Liver (tissue), 9 donors: Measurements from ENCODE around the gene VPS4B. TPM values are rescaled to one million over a fixed set of nuclear protein-coding genes. Genes with fewer than 3 reads are reported as not detected.

Source experiments
- DNase-seq: peaks from one replicate; pipeline ENCODE4 v3.0.0-alpha.2; 2017; ENCODE audit warnings: low spot score
- H3K27ac ChIP-seq, 2 donors: one replicate each; pipeline ENCODE4 v1.7.0; 2013; ENCODE audit warnings: inconsistent platforms in 2 of 2, low read length in 2 of 2, control low read depth in 1 of 2, low read depth in 1 of 2, mild to moderate bottlenecking in 1 of 2
- H3K27me3 ChIP-seq, 4 donors: one replicate each; pipeline versions ENCODE4 v1.6.1 to v1.7.0; 2013; ENCODE audit warnings: low read length in 3 of 4, inconsistent platforms in 1 of 4, mild to moderate bottlenecking in 1 of 4, moderate library complexity in 1 of 4; ENCODE audit not compliant: control insufficient read depth in 4 of 4, insufficient read depth in 4 of 4
- H3K36me3 ChIP-seq, 4 donors: one replicate each; pipeline versions ENCODE4 v1.6.1 to v1.7.0; 2013; ENCODE audit warnings: low read length in 3 of 4, mild to moderate bottlenecking in 3 of 4, low read depth in 1 of 4, moderate library complexity in 1 of 4; ENCODE audit not compliant: control insufficient read depth in 4 of 4, insufficient read depth in 3 of 4
- H3K4me1 ChIP-seq, 4 donors: one replicate each; pipeline versions ENCODE4 v1.6.1 to v1.7.0; 2013; ENCODE audit warnings: low read length in 3 of 4, mild to moderate bottlenecking in 3 of 4, moderate library complexity in 1 of 4; ENCODE audit not compliant: control insufficient read depth in 4 of 4, insufficient read depth in 4 of 4
- H3K4me3 ChIP-seq, 3 donors: one replicate each; pipeline versions ENCODE4 v1.6.1 to v1.7.0; 2013; ENCODE audit warnings: low read length in 3 of 3, control low read depth in 1 of 3, low read depth in 1 of 3, mild to moderate bottlenecking in 1 of 3
- H3K9ac ChIP-seq, 2 donors: one replicate each; pipeline ENCODE4 v1.7.0; 2013; ENCODE audit warnings: low read length in 2 of 2, mild to moderate bottlenecking in 2 of 2, moderate library complexity in 2 of 2, control low read depth in 1 of 2, low read depth in 1 of 2
- H3K9me3 ChIP-seq, 4 donors: one replicate each; pipeline versions ENCODE4 v1.6.1 to v1.7.0; 2013; ENCODE audit warnings: low read length in 3 of 4; ENCODE audit not compliant: control insufficient read depth in 4 of 4
- ATF3 ChIP-seq: IDR thresholded peaks from 2 replicates; pipeline ENCODE4 v1.6.1; 2016; ENCODE audit warnings: antibody characterized with exemption
- EGR1 ChIP-seq, 2 donors: IDR thresholded peaks; 2 replicates each; pipeline ENCODE4 v1.6.1; 2016 to 2018; ENCODE audit warnings: antibody characterized with exemption in 2 of 2, low read depth in 2 of 2
- FOXA1 ChIP-seq: IDR thresholded peaks from 2 replicates; pipeline ENCODE4 v1.6.1; 2016; ENCODE audit warnings: antibody characterized with exemption
- FOXA2 ChIP-seq: IDR thresholded peaks from 2 replicates; pipeline ENCODE4 v1.6.1; 2016; ENCODE audit warnings: antibody characterized with exemption
- GABPA ChIP-seq, 2 donors: IDR thresholded peaks in 1 of 2; conservative IDR thresholded peaks in 1 of 2; 2 replicates each; pipeline ENCODE4 v1.6.1; 2016; ENCODE audit warnings: antibody characterized with exemption in 2 of 2, mild to moderate bottlenecking in 1 of 2, moderate library complexity in 1 of 2
- HNF4A ChIP-seq, 2 donors: conservative IDR thresholded peaks; 2 replicates each; pipeline ENCODE4 v1.6.1; 2016; ENCODE audit warnings: antibody characterized with exemption in 2 of 2, mild to moderate bottlenecking in 2 of 2
- HNF4G ChIP-seq: IDR thresholded peaks from 2 replicates; pipeline ENCODE4 v1.6.1; 2016; ENCODE audit warnings: antibody characterized with exemption
- JUND ChIP-seq, 2 donors: IDR thresholded peaks; 2 replicates each; pipeline ENCODE4 v1.6.1; 2016; ENCODE audit warnings: antibody characterized with exemption in 2 of 2
- NR2F2 ChIP-seq: IDR thresholded peaks from 2 replicates; pipeline ENCODE4 v1.6.1; 2016; ENCODE audit warnings: antibody characterized with exemption
- RAD21 ChIP-seq, 2 donors: IDR thresholded peaks; 2 replicates each; pipeline ENCODE4 v1.6.1; 2016; ENCODE audit warnings: antibody characterized with exemption in 2 of 2, mild to moderate bottlenecking in 2 of 2
- REST ChIP-seq: IDR thresholded peaks from 2 replicates; pipeline ENCODE4 v1.6.1; 2016; ENCODE audit warnings: antibody characterized with exemption, mild to moderate bottlenecking
- RXRA ChIP-seq, 2 donors: IDR thresholded peaks; 2 replicates each; pipeline ENCODE4 v1.6.1; 2017 to 2018; ENCODE audit warnings: antibody characterized with exemption in 2 of 2, mild to moderate bottlenecking in 1 of 2
- SP1 ChIP-seq: IDR thresholded peaks from 2 replicates; pipeline ENCODE4 v1.6.1; 2018; ENCODE audit warnings: antibody characterized with exemption, mild to moderate bottlenecking
- TAF1 ChIP-seq: conservative IDR thresholded peaks from 2 replicates; pipeline ENCODE4 v1.6.1; 2016; ENCODE audit warnings: antibody characterized with exemption, mild to moderate bottlenecking
- YY1 ChIP-seq: IDR thresholded peaks from 2 replicates; pipeline ENCODE4 v1.6.1; 2016; ENCODE audit warnings: antibody characterized with exemption, mild to moderate bottlenecking
- ZBTB33 ChIP-seq: IDR thresholded peaks from 2 replicates; pipeline ENCODE4 v1.6.1; 2016; ENCODE audit warnings: antibody characterized with exemption
- WGBS: extraction: QIAGEN DNeasy Blood & Tissue Kit; methylation state at CpG from one replicate; pipeline ENCODE4 v1.1.7; 2013; 5-methylcytosine and 5-hydroxymethylcytosine counted together
- polyA plus RNA-seq, 2 donors: library from polyadenylated mRNA; stranded (reverse) in 1 of 2; unstranded in 1 of 2; fragments of 200-250 nt in 1 of 2; fragments of >200 nt in 1 of 2; fragmentation: Nextera tagmentation in 1 of 2; extraction: Ambion mirVana in 1 of 2; gene quantifications; one replicate each; pipeline versions ENCODE4 v1.2.1 to v1.2.3, GENCODE V29; 2013 to 2015
- total RNA-seq, 2 donors: library from RNA; depleted of rRNA; stranded (reverse); fragments of >200 nt; gene quantifications; one replicate each; pipeline ENCODE4 v1.2.3, GENCODE V29; 2014
- TF ChIP-seq, protein P1 (sequence below): fragments of 150-350 bp; IDR thresholded peaks from 2 replicates; pipeline ENCODE4 v1.5.1; 2017; ENCODE audit warnings: improper control_type of control experiment, low read depth, low read length; ENCODE audit not compliant: missing input control
- TF ChIP-seq, protein P2 (sequence below): IDR thresholded peaks from 2 replicates; pipeline ENCODE4 v1.6.1; 2016; ENCODE audit warnings: antibody characterized with exemption
- donor health status: healthy.
- donor health status: healthy.
- donor health status: healthy.
- donor health status: healthy.
- donor health status: healthy.

The VPS4B gene
- total and polyA plus RNA-seq, 4 donors, result 12.2 to 20.6 (median 18.2) TPM

- no peak overlapping the region for H3K9ac ChIP-seq
- TF ChIP-seq FOXA1, result no peak
- no peak for TF ChIP-seq REST
- TF ChIP-seq, protein P1, sequence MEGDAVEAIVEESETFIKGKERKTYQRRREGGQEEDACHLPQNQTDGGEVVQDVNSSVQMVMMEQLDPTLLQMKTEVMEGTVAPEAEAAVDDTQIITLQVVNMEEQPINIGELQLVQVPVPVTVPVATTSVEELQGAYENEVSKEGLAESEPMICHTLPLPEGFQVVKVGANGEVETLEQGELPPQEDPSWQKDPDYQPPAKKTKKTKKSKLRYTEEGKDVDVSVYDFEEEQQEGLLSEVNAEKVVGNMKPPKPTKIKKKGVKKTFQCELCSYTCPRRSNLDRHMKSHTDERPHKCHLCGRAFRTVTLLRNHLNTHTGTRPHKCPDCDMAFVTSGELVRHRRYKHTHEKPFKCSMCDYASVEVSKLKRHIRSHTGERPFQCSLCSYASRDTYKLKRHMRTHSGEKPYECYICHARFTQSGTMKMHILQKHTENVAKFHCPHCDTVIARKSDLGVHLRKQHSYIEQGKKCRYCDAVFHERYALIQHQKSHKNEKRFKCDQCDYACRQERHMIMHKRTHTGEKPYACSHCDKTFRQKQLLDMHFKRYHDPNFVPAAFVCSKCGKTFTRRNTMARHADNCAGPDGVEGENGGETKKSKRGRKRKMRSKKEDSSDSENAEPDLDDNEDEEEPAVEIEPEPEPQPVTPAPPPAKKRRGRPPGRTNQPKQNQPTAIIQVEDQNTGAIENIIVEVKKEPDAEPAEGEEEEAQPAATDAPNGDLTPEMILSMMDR, result no peak
- no peak for TF ChIP-seq HNF4A (conservative IDR thresholded peaks at IDR 0.05)
- no peak for TF ChIP-seq EGR1 (IDR thresholded peaks at IDR 0.05; ENCODE audit: low read depth in 2 of 2)
- TF ChIP-seq HNF4G, result no peak
- no peak for TF ChIP-seq ZBTB33
- TF ChIP-seq, protein P2, sequence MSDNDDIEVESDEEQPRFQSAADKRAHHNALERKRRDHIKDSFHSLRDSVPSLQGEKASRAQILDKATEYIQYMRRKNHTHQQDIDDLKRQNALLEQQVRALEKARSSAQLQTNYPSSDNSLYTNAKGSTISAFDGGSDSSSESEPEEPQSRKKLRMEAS, result no peak
- no peak for TF ChIP-seq GABPA (IDR thresholded peaks at IDR 0.05 in 1 of 2, conservative IDR thresholded peaks at IDR 0.05 in 1 of 2)
- TF ChIP-seq YY1, result no peak
- TF ChIP-seq RAD21 (IDR thresholded peaks at IDR 0.05), result no peak
- TF ChIP-seq RXRA (IDR thresholded peaks at IDR 0.05), result no peak
- TF ChIP-seq FOXA2, result no peak
- TF ChIP-seq ATF3, result no peak
- no peak for TF ChIP-seq SP1
- no peak for TF ChIP-seq NR2F2
- no peak for TF ChIP-seq JUND (IDR thresholded peaks at IDR 0.05)
- no peak for TF ChIP-seq TAF1
- H3K4me1 ChIP-seq, result no peaks in the 10 kb centered on the region
- H3K4me3 ChIP-seq, result no peak overlapping the region
- no peaks in the 10 kb centered on the region for H3K36me3 ChIP-seq
- no peaks in the 10 kb centered on the region for H3K27me3 ChIP-seq
- WGBS, result 69% methylated on average over 4 of the region's 4 CpGs
- H3K9me3 ChIP-seq, result no peaks in the 10 kb centered on the region
- H3K27ac ChIP-seq, result no peak overlapping the region
- no peak for DNase-seq
Measured at GRCh38 chr18:63433334-63433866, 11.1 kb upstream of the VPS4B start.
